ENCODE data around the gene METTL24.

The METTL24 gene

GRCh38 chr6:110357664-110358552 lies at the start of gene METTL24:
Gene METTL24, minus strand, starts transcription at chr6:110358349. Its CDS starts 77 bp downstream, at chr6:110358272.
- DNase-seq, result no peak

GRCh38 chr6:110404607-110405006 lies 46.5 kb upstream of the METTL24 start:
- no peak for DNase-seq

- DNase-seq, result no peak
Observed at GRCh38 chr6:110401585-110402176, 43.5 kb upstream of the METTL24 start.

GRCh38 chr6:110400208-110400607 lies 42.1 kb upstream of the METTL24 start:
- no peak for DNase-seq

- DNase-seq, result no peak
Observed at GRCh38 chr6:110399219-110400071, 41.3 kb upstream of the METTL24 start.

- DNase-seq, result no peak
Observed at GRCh38 chr6:110398778-110399177, 40.6 kb upstream of the METTL24 start.

- DNase-seq, result no peak
Observed at GRCh38 chr6:110395221-110395620, 37.1 kb upstream of the METTL24 start.

GRCh38 chr6:110394409-110394808 lies 36.3 kb upstream of the METTL24 start:
- DNase-seq, result no peak

- DNase-seq, result no peak
Observed at GRCh38 chr6:110392727-110393126, 34.6 kb upstream of the METTL24 start.

- DNase-seq, result no peak
Observed at GRCh38 chr6:110390404-110390803, 32.3 kb upstream of the METTL24 start.

- peak; percentile 25 for DNase-seq
Observed at GRCh38 chr6:110389689-110390382, 31.7 kb upstream of the METTL24 start.

GRCh38 chr6:110387986-110388385 lies 29.8 kb upstream of the METTL24 start:
- DNase-seq, result no peak

- no peak for DNase-seq
Observed at GRCh38 chr6:110385458-110385863, 27.3 kb upstream of the METTL24 start.

GRCh38 chr6:110378552-110378951 lies 20.4 kb upstream of the METTL24 start:
- DNase-seq, result no peak

- DNase-seq, result no peak
Observed at GRCh38 chr6:110369066-110369465, 10.9 kb upstream of the METTL24 start.

GRCh38 chr6:110368284-110368683 lies 10.1 kb upstream of the METTL24 start:
- DNase-seq, result no peak

GRCh38 chr6:110367825-110368224 lies 9.7 kb upstream of the METTL24 start:
- no peak for DNase-seq

GRCh38 chr6:110366975-110367374 lies 8.8 kb upstream of the METTL24 start:
- DNase-seq, result no peak

- no peak for DNase-seq
Observed at GRCh38 chr6:110366256-110366655, 8.1 kb upstream of the METTL24 start.

GRCh38 chr6:110364364-110365105 lies 6.4 kb upstream of the METTL24 start:
- DNase-seq, result no peak

GRCh38 chr6:110363748-110364147 lies 5.6 kb upstream of the METTL24 start:
- DNase-seq, result no peak

GRCh38 chr6:110360676-110361075 lies 2.5 kb upstream of the METTL24 start:
- DNase-seq, result no peak

Measured in KG1 (cell line).